Stimulated activated CD4-positive, alpha-beta T cell treated with anti-CD3 and anti-CD28 coated beads, Interleukin-1b, Interleukin-23, amount 100 ng/mL, for 1 hour (primary cell): ENCODE measurements around the gene CRYGA.

Experiments used
- DNase-seq, 2 donors: peaks; one replicate each; pipeline ENCODE4 v3.0.0-alpha.2; 2020; ENCODE audit warnings: low read depth in 2 of 2

CRYGA gene, protein sequence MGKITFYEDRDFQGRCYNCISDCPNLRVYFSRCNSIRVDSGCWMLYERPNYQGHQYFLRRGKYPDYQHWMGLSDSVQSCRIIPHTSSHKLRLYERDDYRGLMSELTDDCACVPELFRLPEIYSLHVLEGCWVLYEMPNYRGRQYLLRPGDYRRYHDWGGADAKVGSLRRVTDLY

DNA sequence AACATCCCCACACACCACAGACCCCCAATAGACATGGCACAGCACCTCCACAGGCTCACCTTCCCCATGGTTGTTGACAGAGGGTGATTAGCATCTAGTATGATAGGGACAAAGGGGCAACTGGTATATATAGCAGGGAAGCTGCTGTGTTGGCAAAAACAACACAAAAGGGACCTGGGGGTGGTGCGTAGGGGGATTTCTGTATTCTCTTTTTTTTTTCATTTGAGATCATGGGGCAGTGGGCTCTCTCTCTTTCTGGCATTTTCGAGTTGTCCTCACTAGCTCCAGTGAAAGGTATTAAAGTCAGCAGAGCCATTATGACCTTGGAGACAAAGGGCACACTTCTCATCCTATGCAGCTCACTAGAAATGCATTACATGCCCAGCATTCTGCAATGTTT is at the start of gene CRYGA:
Gene CRYGA (minus strand): TSS at position 101 of the 400 bp plus-strand sequence. CDS start 33 bp downstream, at position 68.
- DNase-seq: no peak

DNA sequence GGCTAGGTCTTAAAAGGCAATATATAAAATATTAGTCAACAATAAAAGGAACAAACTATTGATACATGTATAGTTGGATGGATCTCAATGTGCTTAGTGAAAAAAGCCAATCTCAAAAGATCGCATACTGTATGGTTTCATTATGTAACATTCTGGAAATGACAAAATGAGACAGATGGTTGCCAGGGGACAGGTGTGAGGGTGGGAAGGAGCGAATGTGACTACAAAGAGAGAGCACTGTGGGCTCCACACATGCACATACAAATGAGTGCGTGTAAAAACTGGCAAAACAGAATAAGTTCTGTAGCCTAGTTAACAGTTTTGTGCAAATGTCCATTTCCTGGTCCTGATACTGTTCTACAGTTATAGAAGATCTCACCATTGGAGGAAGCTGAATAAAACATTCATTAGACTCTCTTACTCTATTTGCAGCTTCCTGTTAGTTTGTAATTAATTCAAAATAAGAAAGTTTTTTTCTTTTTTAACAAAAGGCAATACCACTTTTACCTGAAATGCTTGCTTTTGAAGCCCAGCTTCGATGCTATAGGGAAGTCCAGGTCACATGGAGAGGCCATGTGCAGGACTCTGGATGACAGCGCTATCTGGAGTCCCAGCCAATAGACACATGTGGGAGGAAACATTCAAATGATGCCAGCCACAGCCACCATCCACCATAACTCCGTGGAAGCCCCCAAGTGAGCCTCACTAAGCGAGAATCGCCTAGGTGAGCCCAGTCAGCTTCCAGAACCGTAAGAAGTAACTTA is 47.5 kb upstream of the CRYGA start:
- no peak for DNase-seq

DNA sequence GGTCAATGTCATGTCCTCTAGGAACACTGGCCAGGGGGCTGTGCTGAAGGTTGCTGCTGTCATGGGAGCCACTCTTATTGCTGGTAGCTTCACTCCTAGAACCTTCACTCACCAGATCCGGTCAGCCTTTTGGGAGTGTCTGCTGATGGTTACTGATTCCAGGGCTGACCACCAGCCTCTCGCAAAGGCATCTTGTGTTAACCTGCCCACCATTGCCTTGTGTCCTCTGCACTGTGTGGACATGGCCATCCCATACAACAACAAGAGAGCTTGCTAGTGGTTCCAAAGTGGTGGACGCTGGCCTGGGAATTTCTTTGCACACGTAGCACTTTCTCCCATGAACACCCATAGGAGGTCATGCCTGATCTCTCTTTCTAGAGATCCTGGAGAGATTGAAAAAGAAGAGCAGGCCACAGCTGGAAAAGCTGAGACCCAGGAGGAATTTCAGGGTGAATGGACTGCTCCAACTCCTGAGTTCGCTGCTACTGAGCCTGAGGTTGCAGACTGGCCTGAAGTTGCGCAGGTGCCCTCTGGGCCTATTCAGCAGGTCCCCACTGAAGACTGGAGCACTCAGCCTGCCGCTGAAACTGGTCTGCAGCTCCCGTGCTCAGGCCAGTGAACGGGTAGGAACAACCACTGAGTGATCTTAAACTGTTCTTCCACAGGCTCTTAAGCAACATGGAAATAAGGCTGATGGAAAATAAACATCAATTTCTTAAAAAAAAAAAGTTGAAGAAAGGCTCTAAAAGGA is 45.1 kb upstream of the CRYGA start:
- DNase-seq: no peak

DNA sequence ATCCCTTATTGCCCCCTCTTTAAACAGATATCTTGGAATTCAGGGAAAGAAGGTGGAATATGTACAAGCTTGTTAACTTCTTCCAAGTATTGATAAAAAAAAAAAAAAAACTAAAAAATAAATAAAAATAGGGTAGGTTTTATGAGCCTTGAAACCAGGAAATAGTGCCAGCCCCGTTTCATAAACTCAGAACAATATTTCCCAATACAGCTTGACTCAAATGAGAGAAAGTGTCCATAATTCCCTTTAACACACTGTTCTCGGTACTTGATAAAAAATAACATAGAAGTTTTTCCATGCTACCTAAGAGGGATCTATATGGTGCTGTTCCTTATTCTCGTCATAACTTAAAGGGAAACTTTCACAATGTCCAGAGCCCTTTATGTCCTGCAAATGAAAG is 44.4 kb upstream of the CRYGA start:
- DNase-seq: no peak

DNA sequence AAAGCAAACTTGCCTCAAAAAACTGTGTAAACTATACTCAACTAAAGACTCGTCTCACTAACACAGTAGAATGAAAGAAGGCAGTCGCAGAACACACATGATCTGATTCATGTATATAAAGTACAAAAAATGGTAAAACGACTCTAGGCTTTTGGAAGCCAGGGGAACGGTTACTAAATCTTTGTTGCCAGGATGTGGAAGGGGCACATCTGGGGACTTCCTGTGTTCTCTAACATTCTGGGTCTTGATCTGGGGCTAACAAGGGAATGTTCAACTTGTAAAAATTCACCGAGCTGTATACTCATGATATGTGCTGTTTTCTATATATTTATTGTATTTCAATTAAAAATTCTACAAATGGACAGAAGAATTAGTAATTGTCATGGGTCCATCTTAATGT is 40.8 kb upstream of the CRYGA start:
- no peak for DNase-seq

DNA sequence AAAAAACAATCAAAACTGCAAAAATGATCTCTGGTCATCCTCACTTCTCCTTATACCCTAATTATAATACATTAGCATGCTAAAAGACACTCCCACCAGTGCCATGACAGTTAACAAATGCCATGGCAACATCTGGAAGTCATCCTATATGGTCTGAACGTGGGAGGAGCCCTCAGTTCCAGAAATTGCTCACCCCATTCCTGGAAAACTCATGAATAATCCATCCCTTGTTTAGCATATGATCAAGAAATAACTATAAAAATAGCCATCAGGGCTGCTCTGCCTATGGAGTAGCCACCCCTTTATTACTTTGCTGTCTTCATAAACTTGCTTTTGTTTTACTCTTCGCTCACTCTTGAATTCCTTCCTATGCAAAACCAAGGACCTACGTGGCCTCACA is 32.1 kb upstream of the CRYGA start:
- DNase-seq: no peak

DNA sequence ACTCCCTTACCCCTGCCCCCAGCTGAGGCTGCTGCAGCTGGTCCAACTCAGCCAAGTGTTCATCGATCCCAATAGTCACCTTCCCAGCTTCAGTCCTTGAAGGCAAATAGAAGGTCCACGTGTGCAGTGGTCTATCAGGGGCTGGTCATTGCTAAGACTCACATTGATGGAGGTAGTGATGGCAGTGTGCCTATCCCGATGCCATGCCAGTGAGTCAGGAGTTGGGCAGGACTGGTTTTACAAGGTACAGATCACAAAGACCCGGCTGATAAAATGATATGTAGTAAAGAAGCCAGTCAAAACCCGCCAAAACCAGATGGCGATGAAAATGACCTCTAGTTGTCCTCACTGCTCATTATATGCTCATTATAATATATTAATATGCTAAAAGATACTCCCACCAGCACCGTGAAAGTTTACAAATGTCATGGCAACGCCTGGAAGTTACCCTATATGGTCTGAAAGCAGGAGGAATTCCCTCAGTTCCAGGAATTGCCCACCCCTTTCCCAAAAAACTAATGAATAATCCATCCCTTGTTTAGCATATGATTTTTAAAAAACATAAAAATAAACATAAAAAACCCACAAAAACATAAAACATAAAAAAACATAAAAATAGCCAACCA is 29.3 kb upstream of the CRYGA start:
- DNase-seq: no peak

DNA sequence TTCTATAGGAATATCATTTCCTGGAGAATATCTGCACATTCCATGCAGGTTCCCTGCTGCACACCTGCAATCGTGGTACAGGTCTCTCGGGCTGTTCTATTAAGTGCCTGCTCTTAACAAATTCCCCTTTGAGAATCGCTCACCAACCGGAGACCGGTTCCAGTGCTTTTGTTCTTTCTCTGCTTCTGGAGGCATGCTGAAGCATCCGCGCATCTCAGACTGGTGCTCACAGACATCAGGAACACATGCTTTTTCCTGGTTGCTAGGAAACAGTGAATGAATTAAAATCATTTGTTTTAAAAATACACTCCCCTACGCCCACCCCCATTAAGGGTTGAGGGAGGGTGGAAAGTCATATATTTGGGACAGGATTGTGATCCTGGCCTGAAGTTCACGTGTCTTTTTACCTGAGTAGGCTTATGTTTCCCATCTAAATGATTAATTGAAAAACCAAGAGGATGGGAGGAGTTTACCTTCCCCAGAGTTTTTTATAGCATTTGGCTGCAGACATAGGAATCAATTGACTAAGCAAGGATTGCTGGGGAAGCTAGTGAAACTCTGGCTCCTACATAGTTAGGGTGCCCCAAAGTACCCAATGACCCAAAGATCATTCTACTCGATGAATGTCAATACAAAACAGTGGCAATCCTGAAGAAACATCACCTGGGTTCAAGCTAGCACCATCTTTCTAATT is 26.6 kb upstream of the CRYGA start, which contains the start of gene C2orf80:
Gene C2orf80 (minus strand): TSS at position 221 of the 694 bp plus-strand sequence. CDS start 3,044 bp downstream, outside the sequence.
- no peak for DNase-seq

DNA sequence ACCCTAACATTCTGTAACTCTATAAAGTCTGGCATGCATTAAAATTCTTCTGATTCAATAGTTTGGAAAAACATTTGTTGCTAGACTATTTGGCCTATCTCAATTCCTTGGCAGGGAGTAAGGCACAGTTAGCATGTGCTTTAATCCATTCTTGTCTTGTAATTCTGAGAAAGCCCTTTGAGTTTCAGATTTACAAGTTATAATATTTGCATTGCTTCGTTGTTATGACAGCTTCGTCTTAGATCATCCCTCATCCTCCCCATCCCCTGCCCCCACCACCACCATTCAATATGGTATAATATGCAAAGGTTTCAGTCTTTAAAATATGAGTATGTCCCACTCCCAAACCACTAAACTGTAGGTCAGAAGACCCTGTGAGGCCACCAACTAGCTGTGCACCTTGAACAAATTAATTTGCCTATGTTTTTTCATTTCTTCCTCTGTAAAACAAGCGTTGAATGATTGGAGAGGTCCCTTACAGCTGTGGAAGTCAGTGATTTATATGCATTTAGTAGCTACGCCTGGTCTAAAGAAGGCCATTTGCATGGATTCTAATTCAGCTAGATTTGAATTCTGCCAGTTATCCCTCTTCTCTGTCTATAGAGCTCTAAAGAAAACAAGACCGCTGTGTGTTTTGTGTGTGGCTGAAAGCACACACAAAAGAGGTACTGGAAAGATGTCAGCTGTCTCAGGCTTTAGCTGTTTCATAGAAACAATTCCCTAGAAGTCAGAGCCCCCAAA is 25.9 kb upstream of the CRYGA start:
- DNase-seq: no peak

DNA sequence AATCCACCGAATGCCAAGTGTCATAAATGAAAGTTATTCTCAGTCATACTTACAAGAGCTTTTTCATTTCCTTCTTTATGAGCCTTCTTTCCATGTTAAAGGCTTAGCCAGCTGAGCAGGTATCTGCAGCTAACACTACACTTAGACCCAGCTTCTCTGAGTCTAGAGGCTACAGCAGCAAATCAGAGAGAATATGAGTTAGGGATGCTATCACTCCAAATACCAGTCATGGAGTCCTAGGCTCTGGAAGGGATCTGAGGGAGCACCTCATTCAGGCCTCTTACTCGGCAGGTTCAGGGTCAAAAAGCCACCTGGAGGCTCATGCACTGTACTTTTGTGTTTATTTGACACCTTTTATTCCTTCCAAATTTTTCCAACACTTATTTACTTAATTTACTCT is 23.5 kb upstream of the CRYGA start:
- no peak for DNase-seq

DNA sequence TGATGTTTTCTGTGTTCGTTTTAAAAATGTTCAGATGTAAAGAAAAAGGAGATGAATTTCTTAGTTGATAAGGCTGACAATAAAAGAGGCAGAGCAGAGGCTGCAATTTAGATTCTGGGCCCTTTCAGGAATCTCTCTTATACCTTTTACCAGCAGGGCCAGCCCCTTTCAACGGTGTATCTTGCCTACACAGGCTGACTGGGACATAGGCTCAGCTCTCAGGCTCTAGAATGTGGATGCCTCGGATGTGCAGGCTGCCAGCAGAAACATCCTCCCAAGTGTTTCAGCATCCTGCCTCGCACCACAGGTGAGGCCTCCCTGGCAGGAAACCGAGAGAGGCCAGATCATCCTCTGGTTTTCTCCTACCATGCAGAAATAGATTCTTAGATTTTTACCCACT is 23.1 kb upstream of the CRYGA start:
- DNase-seq: no peak

DNA sequence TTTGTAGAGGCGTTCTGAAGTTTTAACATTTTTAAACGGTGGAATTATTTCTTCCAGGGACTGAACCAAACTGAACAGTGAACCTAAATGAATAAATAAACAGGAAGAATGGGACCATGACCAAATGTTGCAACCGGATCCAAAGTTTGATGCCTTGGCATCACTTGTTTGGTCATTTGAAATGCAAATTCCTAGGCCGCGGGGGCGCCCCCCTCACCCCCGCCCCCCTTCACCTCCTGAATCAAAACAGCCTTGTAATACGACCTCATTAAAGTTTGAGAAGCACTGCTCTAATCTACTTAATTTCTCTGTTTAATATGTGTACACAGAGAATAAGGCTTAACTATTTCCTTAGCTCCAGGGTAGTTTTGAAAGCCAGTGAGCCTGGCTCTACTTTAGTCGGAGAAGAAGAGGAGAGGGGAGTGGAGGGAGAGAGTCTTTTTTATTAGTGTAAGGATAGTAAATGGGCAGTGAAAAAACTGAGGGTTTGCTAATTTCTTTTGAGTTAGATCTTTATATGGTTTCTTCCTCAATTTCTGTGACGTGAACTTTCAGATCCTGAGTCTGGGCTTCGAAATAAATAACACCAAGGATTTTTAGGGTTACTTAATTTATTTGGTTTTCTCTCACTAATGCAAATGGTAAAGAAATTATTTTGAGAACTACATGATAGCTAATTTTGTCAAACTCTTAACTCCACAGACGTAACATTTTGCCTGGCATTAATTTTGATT is 20.8 kb upstream of the CRYGA start:
- no peak for DNase-seq

DNA sequence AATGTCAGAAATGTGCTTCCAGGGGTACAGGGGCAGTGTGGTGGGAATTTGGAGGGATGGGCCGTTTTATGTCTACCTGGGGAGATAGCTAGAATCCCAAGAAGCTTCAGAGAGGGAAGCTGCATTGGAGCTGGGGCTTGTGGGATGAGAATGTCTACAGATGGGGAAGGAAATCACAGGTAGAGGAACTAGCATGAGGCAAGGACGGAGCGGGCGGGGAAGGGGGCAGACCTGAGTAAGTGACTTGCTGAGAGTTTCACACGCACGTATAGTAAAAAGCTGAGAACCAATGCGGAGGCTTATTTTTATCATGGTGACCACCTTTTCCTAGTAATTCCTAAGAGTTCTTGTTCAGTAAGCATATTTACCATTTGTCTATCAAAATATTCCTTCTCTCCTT is 20.1 kb upstream of the CRYGA start:
- DNase-seq: no peak

DNA sequence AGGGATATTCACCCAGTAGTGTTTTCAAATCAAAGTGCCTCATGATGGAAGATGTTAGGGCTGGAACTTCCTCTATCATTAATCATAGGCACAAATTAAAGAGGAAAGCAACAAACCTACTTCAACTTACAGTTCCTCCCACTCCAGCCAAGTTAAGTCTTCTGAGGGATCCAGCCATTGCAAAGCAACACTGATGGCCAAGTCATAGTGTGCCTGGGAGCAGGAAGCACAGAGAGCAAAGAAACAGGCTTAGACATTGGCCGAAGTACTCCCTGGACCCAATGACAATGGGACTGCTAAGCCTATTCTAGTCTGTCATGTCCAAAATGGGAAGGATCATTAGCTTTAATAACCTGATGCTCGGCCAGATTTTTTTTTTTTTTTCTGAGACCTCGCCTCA is 19.4 kb upstream of the CRYGA start:
- DNase-seq: no peak

DNA sequence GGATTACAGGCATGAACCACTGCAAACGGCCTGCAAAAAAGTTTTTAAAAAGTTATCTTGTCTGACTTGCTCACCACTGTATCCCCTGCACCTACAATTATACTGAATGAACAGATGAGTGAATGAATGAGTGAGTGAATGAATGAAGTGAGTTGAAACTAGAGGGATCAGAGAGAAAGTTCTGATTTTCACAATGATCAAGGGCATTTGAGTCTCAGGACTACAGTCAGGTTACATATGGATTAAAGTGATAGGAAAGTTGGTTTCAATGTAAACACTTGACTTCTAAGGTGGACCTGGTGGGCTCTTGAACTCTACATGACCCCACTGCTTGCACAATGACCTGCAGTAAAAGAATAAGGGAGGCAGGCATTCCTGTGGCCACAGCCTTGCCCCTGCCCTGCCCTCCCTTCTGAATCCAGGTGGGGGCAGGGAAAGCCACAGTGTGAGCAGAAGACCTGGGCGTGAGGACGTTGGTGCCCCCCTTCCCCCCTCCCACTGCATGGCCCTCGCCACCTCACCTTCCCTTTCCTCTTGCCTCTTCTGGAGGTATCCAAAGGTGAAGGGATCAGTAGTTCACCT is 15.7 kb upstream of the CRYGA start:
- no peak for DNase-seq

DNA sequence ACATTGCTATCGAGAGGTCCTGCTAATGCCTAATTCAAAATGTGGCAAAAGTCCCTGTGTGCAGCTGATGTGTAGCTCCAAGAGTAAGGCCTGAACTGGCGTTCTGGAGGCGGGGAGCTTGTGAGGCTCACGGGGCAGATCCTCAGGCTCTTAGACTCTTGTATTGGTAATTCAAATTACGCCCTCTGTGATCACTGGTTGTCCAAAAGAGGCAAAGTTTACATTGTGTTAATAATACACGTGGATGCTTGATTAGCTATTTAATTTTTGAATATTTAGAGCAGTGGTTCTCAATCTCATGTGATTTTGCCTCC is 12.4 kb upstream of the CRYGA start:
- no peak for DNase-seq

DNA sequence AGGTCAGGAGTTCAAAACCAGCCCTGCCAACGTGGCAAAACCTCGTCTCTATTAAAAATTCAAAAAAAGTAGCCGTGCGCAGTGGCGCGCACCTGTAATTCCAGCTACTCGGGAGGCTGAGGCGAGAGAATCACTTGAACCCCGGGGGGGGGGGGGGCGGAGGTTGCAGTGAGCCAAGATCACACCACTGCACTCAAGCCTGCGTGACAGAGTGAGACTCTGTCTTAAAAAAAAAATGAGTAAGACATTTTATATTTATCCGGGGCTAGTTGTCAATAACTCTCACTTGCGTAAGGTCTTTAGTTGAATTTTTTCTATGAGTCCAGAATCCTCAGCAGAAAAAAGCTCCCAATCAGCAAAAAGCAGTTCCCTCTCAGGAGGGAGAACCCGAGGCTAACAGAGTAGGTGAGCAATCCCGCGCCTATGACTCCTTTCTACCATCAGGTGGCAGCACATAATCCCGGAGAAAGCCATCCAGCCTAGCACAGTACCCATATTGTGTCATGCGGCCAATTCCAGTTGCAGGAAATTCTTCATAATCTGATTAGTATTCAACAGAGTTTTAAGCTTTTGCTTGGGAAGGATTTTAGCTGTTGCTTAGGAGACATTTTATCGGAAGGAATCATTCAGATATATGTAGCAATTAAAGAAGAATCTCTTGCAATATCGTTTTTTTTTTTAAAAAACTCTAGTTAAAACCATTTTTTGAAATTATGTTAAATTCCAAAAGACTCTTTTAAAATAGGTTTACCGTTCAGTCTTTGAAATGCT is 11.9 kb upstream of the CRYGA start:
- DNase-seq: peak; percentile 16 to 30

DNA sequence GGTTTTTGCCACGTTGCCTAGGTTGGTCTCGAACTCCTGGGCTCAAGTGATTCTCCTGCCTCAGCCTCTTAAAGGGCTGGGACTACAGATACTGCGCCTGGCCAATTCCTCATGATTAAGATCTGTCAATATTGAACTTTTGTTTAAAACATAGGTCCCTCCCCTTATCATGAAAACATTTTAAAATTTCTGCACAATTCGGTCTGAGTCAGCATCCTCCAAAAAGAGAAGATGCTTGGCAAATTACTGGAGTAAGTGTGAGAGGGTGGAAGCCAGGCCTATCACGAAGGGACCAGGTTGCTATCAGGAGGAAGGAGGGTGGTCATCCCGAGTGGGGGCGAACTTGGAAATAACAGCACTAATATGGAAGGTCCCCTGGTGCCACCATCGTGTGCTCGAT is 10.8 kb upstream of the CRYGA start:
- DNase-seq: no peak

DNA sequence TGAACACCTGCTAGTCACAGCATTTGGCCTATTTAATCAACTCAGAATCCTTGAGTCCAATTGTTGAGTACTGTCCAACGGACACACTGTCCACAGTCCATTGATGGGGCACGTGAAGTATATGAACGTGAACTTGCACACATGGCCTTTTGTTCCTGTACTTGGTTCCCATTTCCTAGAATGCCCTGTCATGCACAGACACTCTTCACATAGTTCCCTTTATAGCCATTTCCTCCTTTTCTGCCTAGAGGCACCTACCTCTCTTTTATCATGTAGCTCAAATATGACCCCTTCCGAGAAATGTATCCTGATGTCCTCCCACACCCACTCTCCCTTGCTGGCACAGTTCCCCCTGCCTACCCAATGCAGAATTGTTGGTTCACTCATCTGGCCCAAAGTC is 8.7 kb upstream of the CRYGA start:
- DNase-seq: no peak
